Vagina (tissue), 2 donors: Measurements from ENCODE around the gene BCOR.

Experiments
- CTCF ChIP-seq, 3 experiments: fragments of 450-650 bp in 2 of 3; fragments of 200-600 bp in 1 of 3; sonication (generic) in 1 of 3; IDR thresholded peaks; one replicate each; pipeline ENCODE4 v1.5.1; 2017 to 2019; ENCODE audit warnings: antibody characterized with exemption in 3 of 3, mild to moderate bottlenecking in 2 of 3, moderate library complexity in 2 of 3
- POLR2A ChIP-seq, 2 donors: fragments of 450-650 bp; IDR thresholded peaks; one replicate each; pipeline ENCODE4 v1.6.1; 2017; ENCODE audit warnings: antibody characterized with exemption in 2 of 2, mild to moderate bottlenecking in 2 of 2, moderate library complexity in 2 of 2

- no peak for TF ChIP-seq POLR2A (IDR thresholded peaks at IDR 0.05)
- TF ChIP-seq CTCF (IDR thresholded peaks at IDR 0.05): no peak
Observed at GRCh38 chrX:40061871-40062524, 35.8 kb downstream of the BCOR start.
